ENCODE measurements around the gene NCR1.
"Not testable (repeated sequence)": the region's sequence is repeated elsewhere in the genome, so short reads cannot be mapped to it uniquely, and the experiment has no call there.

Gene NCR1

DNA sequence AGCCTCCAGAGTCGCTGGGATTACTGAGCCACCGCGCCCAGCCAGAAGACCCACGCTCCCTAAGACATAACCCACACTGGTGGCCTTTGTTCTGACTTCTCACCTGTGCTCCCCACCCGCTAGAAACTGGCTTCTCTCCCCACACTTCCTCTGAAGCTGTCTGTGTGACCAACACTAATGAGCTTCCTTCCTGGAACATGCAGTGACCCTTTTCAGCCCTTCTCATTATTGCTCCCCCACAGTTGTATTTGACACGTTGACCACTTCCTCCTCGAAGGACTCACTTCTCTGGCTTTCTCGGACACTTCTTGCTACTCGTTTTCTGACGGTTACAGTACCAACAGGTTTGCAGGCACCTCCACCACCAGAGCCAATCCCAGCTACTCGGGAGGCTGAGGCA is 10.9 kb downstream of the NCR1 start:
- no peak for DNase-seq

DNA sequence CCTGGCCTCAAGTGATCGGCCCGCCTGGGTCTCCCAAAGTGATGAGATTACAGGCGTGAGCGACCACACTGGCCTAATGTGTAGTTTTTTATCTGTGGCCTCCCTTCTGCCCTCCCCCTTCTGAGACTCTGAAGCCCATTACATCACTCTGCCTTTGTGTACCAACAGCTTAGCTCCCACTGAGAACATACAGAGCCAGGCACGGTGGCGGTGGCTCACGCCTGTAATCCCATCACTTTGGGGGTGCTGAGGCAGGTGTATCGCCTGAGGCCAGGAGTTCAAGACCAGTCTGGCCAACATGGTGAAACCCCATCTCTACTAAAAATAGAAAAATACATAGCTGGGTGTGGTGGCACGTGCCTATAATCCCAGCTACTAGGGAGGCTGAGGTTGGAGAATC is 12.6 kb downstream of the NCR1 start:
- no peak for DNase-seq

DNA sequence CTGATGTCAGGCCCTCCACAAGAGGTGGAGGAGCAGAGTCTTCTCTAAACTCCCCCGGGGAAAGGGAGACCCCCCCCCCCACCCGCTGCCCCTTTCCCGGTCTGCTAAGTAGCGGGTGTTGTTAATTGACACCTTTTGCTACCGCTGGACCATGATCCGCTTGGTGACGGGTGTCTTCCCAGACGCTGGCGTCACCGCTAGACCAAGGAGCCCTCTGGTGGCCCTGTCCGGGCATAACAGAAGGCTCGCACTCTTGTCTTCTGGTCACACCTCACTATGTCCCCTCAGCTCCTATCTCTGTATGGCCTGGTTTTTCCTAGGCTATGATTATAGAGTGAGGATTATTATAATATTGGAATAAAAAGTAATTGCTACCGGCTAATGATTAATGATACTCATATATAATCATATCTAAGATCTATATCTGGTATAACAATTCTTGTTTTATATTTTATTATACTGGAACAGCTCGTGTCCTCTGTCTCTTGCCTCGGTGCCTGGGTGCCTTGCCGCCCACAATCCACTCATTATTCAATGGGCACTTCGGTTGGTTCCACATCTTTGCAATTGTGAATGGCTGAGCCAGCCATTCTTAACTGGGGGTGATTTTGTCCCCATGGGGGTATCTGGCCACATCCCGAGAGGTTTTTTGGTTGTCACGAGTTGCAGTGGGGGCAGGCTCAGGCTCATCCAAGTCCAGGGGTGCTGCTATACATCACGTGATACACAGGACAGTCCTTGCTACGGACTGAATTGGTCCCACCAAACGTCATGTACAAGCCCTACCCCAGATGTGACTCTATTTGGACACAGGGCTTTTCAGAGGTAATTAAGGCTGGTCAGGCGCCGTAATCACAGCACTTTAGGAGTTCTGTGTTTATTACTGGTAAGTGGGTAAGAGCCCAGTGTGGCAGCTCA is 14.0 kb downstream of the NCR1 start:
- peak; percentile 33 for DNase-seq

DNA sequence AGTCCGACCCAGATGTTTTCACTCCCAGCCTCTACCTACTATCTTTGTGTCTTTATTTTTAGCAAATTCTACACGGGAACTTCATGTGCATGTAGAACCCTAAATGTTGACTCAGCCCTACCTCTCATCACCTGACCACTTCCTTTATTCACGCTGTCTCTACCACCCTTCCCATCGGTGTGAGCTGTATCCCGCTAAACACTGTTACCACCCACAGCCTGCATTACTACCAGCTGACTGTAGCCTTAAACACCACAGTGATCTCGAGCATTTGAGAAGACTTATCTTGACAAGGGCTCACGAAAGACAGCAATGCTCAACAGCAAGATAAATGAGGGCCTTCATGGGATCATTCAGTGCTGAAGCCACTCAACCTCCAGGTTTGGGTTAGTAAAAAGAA is 15.1 kb downstream of the NCR1 start:
- no peak for DNase-seq

DNA sequence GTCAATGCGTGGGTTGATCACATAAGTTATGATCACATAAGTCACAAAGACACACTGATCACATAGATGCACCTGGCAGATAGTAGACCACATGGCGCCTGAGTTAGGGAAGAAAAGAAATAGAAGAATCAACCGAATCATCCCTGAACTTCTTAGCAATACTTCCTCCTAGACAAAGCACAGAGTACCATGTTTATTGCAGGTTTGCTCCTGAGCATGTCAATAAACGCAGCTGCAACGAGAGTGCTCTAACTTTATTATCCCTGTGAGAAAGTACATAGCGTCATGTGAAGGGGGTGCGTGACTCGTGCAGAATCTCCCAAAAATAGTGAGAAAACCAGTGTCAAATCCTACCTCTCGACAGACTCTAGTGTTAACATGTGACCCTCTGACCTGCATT is 17.3 kb downstream of the NCR1 start:
- no peak for DNase-seq

DNA sequence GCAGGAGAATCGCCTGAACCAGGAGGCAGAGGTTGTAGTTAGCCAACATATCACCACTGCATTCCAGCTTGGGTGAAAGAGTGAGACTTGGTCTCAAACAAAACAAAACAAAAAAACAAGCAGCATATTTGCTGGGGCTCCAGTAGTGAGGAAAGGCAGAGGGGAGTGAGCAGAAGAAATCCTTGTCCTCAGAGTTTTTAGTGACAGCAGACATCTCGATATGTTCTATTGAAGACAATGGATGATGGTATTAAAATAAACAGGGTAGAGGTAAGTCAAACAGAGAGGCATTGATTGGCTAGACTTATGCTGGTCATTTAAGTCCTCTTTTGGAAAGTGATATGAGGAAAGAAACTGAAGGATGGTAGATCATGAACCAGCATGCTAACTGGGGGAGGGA is 22.4 kb downstream of the NCR1 start:
- peak; percentile 46 for DNase-seq

DNA sequence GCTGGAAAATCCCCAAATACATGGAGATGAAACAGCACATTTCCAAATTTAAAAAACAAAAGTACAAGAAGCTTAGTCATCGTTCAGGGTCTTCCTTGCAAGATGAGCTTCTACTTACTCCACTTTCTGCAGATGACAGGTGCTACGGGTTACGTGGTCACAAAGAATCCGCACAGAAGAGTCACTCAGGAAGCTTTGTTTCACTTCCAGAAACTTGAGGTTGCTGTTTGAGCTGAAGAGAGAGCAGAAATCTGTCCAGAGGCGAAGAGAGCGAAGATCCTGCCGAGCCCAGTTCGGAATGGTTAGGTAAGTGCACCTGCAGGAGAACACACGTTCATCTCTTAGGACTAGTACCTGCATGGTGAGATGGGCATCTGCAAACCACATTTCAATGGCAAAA is 32.0 kb downstream of the NCR1 start:
- no peak for DNase-seq

DNA sequence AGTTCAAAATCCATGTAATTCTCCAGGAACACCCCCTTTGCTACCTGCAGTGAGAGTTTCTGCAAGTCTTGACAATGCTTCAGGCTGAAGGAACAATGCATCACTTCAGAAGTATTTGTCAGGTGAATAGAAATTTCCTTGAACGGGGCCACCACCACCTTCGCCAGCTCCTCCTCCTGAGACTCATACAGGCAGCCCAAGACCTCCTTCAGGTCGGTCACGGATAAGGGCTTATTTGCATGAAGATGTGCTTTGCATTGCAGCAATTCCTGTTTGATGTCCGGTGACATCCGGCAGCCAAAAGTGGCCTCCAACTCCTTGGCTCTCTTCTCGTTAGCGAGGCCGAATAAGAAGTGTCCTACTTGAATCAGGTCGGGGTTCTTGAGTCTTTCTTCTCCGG is 33.0 kb downstream of the NCR1 start:
- no peak for DNase-seq

DNA sequence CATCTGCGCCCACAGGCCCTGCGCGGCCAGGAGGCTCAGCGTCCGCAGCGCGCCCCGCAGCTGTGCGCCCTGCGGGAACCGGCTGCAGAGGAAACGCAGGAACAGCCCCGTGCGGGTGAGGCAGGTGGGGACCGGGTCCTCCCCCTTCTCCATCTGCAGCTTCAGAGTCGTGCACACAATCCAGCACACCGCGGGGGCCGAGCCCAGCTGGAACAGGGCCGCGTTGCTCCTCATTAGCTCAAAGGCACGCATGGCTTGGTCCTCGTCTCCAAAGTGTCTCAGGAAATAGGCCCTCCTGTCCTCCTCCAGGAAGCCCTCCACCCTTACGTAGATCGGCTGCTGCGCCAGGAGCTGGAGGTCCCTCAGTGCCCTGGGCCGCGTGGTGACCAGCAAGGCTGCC is 33.6 kb downstream of the NCR1 start:
- not testable (repeated sequence) for DNase-seq

DNA sequence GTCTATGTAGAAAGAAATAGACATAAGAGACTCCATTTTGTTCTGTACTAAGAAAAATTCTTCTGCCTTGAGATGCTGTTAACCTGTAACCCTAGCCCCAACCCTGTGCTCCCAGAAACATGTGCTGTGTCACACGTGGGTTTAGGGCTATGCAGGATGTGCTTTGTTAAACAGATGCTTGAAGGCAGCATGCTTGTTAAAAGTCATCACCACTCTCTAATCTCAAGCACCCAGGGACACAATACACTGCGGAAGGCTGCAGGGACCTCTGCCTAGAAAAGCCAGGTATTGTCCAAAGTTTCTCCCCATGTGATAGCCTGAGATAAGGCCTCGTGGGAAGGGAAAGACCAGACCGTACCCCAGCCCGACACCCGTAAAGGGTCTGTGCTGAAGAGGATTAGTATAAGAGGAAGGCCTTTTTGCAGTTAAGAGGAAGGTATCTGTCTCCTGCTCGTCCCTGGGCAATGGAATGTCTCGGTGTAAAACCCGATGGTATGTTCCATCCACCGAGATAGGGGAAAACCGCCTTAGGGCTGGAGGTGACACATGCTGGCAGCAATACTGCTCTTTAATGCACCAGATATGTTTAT is 37.9 kb downstream of the NCR1 start:
- DNase-seq: not testable (repeated sequence)

DNA sequence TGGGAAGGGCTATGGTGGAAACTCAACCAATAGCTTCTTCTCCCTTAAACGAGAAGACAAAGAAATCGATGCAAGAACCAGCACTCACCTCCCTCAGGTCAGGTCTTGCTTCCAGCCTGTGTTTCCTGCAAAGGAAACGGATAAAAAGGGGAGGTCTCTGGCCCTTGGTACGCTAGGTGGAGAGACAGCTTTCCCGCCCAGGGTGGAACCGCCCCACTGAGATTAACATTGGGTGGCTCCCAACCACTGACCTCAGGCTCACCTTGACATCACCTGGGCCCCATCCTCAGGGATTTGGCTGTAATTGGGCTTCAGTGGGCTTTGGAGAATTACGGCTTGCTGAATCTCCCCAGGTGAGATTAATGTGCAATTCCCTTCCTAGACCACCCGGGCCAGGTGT is 41.4 kb downstream of the NCR1 start, which contains the start of gene NLRP7:
Gene NLRP7 (minus strand): TSS at position 150 of the 400 bp plus-strand sequence.
- DNase-seq: no peak

DNA sequence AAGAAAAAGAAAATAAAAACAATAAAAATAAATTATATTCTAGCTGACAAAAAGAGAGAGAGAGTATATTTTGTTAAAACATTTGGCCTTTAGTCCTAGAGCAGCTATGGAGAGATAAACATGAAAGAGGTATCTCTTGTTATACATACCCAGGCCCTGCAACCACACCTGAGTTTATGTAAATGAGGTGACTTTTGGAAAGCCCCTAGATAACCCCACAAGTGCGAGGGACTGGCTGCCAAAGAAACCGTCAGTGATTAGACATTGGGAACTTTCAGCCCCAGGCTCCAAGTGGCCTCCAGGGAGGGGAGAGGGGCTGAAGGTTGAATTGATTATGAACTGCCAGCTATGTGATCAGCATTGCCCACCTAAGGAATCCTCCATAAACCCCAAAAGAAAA is 43.5 kb downstream of the NCR1 start:
- DNase-seq: no peak

DNA sequence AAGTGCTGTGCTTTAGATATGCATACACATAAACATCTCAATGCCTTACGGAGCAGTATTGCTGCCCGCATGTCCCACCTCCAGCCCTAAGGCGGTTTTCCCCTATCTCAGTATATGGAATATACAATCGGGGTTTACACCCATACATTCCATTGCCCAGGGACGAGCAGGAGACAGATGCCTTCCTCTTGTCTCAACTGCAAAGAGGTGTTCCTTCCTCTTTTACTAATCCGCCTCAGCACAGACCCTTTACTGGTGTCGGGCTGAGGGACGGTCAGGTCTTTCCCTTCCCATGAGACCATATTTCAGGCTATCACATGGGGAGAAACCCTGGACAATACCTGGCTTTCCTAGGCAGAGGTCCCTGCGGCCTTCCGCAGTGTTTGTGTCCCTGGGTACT is 44.6 kb downstream of the NCR1 start:
- not testable (repeated sequence) for DNase-seq

DNA sequence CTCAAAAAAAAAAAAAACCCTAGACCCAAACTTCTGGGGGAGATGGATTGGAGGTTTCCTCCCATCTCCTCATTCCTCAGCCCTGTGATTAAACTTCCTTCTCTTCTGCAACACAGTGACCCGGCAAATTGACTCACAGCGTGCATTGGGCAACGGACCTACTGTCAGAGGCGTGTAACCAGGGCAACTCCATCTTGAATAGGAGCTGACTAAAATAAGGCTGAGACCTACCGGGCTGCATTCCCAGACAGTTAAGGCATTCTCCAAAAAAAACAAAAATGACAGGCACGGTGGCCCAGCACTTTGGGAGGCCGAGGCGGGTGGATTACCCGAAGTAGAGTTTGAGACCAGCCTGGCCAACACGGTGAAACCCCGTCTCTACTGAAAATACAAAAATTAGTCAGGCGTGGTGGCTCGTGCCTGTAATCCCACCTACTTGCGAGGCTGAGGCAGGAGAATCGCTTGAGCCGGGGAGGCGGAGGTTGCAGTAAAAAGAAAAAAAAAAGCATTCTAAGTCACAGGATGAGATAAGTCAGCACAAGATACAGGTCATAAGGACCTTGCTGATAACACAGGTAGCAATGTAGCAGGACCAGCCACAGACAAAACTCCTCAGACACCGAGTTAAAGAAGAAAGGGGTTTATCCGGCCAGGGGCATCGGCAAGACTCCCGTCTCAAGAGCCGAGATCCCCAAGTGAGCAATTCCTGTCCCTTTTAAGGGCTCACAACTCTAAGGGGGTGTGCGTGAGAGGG is 46.8 kb downstream of the NCR1 start:
- peak; percentile 38 for DNase-seq

DNA sequence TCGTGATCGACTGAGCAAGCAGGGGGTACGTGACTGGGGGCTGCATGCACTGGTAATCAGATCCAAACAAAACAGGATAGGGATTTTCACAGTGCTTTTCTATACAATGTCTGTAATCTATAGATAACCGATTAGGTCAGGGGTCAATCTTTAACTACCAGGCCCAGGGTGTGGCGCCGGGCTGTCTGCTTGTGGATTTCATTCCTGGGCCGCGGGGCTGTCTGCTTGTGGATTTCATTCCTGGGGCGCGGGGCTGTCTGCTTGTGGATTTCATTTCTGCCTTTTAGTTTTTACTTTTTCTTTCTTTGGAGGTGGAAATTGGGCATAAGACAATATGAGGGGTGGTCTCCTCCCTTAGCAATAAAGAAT is 47.4 kb downstream of the NCR1 start:
- DNase-seq: not testable (repeated sequence)

DNA sequence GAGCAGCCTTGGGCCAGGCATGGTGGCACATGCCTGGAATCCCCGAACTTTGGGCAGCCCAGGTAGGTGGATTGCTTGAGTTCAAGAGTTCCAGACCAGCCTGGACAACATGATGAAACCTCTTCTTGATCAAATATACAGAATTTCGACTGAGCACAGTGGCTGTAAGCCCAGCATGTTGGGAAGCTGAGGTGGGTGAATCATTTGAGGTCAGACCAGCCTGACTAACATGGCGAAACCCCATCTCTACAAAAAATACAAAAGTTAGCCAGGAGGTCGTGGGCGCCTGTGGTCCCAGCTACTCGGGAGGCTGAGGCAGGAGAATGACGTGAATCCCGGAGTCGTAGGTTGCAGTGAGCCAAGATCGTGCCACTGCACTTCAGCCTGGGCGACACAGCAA is 49.4 kb downstream of the NCR1 start:
- no peak for DNase-seq

DNA sequence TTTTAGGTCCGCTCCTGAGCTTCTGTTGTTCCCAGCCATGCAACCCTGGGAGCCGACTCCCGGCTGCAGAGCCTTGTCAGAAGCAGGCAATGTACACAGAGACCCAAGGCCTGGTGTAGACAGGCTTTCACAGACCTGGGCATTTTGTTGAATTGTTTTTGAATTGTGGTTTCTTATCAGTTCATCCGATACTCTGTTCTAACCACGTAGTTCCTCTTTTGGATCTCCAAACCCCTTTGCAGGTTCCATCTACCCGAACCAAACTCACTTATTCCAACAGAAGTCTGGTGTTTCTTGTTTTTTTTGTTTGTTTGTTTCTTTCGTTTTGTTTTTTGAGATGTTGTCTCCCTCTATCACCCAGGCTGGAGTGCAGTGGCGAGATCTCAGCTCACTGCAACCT is 53.9 kb downstream of the NCR1 start:
- peak; percentile 89 for DNase-seq
